ENCODE data around the gene PPM1H.

Gene PPM1H

DNA sequence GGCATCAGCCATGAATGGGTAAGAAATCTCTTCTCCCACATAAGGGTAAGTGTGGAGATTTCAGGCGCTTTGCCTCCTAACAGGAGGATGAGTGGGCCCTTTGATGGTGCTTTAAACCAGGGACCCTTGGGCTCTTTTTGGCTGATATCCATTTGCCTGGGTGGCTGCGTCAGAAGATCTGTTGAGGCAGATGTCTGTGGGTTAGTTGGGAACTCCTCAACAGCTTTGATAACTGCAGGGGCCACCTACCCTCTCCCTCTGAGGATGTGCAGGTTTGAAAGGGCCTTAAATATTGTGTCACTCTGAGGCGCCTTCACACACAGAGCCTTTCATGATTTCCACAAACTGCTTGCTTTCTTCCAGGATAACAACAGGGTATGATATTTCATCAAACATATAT lies 210.7 kb downstream of the PPM1H start:
- TF ChIP-seq, protein P1, sequence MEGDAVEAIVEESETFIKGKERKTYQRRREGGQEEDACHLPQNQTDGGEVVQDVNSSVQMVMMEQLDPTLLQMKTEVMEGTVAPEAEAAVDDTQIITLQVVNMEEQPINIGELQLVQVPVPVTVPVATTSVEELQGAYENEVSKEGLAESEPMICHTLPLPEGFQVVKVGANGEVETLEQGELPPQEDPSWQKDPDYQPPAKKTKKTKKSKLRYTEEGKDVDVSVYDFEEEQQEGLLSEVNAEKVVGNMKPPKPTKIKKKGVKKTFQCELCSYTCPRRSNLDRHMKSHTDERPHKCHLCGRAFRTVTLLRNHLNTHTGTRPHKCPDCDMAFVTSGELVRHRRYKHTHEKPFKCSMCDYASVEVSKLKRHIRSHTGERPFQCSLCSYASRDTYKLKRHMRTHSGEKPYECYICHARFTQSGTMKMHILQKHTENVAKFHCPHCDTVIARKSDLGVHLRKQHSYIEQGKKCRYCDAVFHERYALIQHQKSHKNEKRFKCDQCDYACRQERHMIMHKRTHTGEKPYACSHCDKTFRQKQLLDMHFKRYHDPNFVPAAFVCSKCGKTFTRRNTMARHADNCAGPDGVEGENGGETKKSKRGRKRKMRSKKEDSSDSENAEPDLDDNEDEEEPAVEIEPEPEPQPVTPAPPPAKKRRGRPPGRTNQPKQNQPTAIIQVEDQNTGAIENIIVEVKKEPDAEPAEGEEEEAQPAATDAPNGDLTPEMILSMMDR (IDR thresholded peaks at IDR 0.05): no peak
- peaks cover 0 to 39% (median 27%) of the 10 kb centered on the region in 4 donors for H3K4me1 ChIP-seq
- no peak for DNase-seq
- intact Hi-C loops (cut with DNase I; ENCODE audit: low total_unique reads): no loop called here
- H3K36me3 ChIP-seq: no peaks in the 10 kb centered on the region
- no peaks in the 10 kb centered on the region for H3K9me3 ChIP-seq
- no peaks in the 10 kb centered on the region for H3K27me3 ChIP-seq
- no peak overlapping the region for H3K4me3 ChIP-seq
- H3K27ac ChIP-seq: peak overlapping the region; percentile 21 to 53

DNA sequence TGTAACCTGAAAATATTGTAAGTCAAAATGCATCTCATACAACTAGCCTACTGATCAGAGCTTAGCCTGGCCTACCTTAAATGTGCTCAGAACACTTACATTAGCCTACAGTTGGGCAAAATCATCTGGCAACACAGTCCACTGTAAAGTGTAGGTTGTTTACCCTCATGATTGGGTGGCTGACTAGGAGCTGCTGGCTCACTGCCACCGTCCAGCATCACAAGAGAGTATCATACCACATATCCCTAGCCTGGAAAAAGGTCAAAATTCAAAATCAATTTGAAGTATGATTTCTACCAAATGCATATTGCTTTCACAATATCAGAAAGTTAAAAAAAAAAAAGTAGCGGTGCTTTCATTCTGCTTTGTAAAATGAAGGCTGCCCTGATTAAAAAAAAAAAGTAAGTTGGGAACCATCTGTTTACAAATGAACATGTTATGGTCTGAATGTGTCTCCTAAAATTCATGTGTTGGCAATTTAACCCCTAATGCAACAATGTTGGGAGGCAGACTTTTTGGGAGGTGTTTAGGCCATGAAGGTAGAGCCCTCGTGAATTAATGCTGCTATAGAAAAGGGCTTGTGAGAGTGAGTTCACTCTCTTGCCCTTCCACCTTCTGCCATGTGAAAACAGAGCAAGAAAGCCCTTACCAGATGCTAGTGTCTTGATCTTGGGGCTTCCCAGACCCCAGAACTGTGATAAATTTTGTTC lies 211.8 kb downstream of the PPM1H start:
- H3K4me3 ChIP-seq: no peak overlapping the region
- DNase-seq: no peak
- no peaks in the 10 kb centered on the region for H3K9me3 ChIP-seq
- TF ChIP-seq, protein P1 (IDR thresholded peaks at IDR 0.05): no peak
- H3K36me3 ChIP-seq: no peaks in the 10 kb centered on the region
- intact Hi-C loops (cut with DNase I; ENCODE audit: low total_unique reads): no loop called here
- no peaks in the 10 kb centered on the region for H3K27me3 ChIP-seq
- no peak overlapping the region for H3K27ac ChIP-seq
- H3K4me1 ChIP-seq: peaks cover 0 to 41% (median 29%) of the 10 kb centered on the region in 4 donors

DNA sequence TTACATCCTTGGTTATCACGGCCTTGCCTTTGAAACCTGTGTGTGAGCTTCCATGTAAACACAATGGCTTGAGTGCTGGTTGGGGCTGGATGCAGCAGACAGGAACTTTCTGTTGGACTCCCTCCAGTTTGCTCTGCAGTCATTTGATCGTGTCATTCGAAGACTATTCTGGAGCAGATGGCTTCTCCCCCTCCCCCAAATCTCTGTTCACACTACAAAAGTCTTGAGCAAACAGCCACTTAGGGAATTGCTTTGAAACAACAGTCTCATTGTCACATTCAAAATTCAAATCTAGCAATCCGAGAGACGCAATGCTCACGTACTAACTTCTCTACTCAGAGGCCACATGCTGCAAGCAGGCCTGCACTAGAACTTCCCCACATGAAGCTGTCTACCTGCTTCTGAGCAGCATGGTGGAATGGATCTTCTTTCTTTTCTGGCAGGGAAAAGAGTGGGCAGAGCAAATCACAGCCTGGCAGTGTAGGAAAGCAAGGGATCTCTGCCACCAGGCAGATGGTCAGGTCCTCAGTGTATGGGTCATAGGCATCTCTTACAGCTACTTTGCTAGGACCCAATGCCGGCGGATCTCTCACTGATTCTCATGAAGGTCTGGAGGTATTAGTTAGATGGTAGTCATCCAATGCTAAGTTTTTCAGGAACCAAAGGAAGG lies 214.2 kb downstream of the PPM1H start:
- Histone ChIP-seq H3K9me3 (no peaks in the 10 kb centered on the region), H3K36me3 (no peaks in the 10 kb centered on the region), H3K27me3 (no peaks in the 10 kb centered on the region), H3K27ac (no peak overlapping the region), H3K4me3 (no peak overlapping the region), H3K4me1 (peaks cover 0 to 54% (median 29%) of the 10 kb centered on the region in 4 donors)
- TF ChIP-seq, protein P1 (IDR thresholded peaks at IDR 0.05): no peak
- intact Hi-C loops (cut with DNase I; ENCODE audit: low total_unique reads): no loop called here
- no peak for DNase-seq

DNA sequence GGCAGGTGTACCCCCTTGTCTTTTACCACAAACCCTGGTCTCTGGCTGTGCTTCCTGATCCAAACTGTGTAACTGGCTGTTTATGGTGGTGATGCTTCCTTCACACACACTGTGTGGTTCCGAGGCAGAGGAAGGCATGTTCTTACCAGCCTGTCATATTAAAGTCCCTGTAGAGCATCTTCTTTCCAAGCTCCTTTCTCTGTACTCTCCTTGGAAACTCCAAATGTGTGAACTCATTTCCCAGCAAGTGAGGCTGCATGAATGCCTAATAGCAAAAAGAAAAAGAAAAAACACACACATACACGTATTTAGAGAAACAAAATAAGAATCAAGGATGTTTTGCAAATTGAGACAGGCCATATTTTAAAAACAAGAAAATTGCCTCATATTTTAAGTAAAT lies 214.9 kb downstream of the PPM1H start:
- H3K27ac ChIP-seq: no peak overlapping the region
- no peaks in the 10 kb centered on the region for H3K27me3 ChIP-seq
- TF ChIP-seq, protein P1 (IDR thresholded peaks at IDR 0.05): no peak
- peaks cover 0 to 52% (median 25%) of the 10 kb centered on the region in 4 donors for H3K4me1 ChIP-seq
- no peaks in the 10 kb centered on the region for H3K9me3 ChIP-seq
- H3K36me3 ChIP-seq: no peaks in the 10 kb centered on the region
- no peak for DNase-seq
- H3K4me3 ChIP-seq: no peak overlapping the region
- intact Hi-C loops (cut with DNase I; ENCODE audit: low total_unique reads): no loop called here

DNA sequence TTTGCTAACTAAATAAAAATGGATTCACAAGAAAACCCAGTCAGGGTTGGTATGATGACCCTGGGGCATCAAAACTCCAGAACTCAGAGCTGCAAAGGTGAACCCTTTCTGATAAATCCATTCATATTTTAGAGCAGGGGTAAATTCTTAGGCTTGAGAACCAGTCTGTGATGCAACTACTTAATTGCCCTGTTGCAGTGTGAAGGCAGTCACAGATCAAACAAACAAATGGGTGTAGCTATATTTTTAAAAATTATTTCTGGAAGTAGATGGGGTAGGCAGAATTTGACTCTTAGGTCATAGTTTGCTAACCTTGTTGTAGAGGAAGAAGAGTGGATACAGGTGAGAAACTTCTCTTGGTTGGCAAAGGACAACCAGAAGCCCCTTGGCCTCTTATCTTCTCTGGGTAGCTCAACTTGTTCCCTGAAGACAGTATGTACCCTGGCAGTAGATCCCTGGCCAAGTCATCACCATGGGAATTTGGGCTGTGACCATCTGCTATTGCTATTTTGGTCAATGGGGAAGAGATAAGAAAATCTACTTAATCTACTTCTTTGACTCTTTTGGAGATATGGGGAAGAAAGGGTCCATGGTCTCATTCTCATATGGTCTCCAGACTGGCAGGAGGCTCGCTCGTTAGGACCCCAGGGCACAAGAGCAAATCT lies 216.1 kb downstream of the PPM1H start:
- no peak overlapping the region for H3K27ac ChIP-seq
- intact Hi-C loops (cut with DNase I; ENCODE audit: low total_unique reads): no loop called here

More for the DNA sequence above, 216.1 kb downstream of the PPM1H start:
- H3K4me1 ChIP-seq: peaks cover 0 to 52% (median 18%) of the 10 kb centered on the region in 4 donors
- no peaks in the 10 kb centered on the region for H3K36me3 ChIP-seq
- no peak overlapping the region for H3K4me3 ChIP-seq
- TF ChIP-seq, protein P1 (IDR thresholded peaks at IDR 0.05): no peak
- no peaks in the 10 kb centered on the region for H3K9me3 ChIP-seq
- no peaks in the 10 kb centered on the region for H3K27me3 ChIP-seq
- no peak for DNase-seq
